GM18951 (cell line): ENCODE results near the gene PI3.
"Not testable (repeated sequence)": the region's sequence is repeated elsewhere in the genome, so short reads cannot be mapped to it uniquely, and the experiment has no call there.

Experiments used
- POLR2A ChIP-seq: IDR thresholded peaks from 4 replicates; pipeline ENCODE4 v1.6.1; 2011; ENCODE audit warnings: mild to moderate bottlenecking; ENCODE audit not compliant: insufficient read length, insufficient read depth; ENCODE audit errors: extremely low read depth
- in situ Hi-C: fragments of 300-500 bp; cut with MboI; formaldehyde crosslinking; loops from one replicate; pipeline ENCODE4 v1.12.0; 2022; ENCODE audit warnings: low sequenced_read_pairs, mixed read lengths, inconsistent platforms; ENCODE audit not compliant: unreplicated experiment

Gene PI3, protein sequence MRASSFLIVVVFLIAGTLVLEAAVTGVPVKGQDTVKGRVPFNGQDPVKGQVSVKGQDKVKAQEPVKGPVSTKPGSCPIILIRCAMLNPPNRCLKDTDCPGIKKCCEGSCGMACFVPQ

DNA sequence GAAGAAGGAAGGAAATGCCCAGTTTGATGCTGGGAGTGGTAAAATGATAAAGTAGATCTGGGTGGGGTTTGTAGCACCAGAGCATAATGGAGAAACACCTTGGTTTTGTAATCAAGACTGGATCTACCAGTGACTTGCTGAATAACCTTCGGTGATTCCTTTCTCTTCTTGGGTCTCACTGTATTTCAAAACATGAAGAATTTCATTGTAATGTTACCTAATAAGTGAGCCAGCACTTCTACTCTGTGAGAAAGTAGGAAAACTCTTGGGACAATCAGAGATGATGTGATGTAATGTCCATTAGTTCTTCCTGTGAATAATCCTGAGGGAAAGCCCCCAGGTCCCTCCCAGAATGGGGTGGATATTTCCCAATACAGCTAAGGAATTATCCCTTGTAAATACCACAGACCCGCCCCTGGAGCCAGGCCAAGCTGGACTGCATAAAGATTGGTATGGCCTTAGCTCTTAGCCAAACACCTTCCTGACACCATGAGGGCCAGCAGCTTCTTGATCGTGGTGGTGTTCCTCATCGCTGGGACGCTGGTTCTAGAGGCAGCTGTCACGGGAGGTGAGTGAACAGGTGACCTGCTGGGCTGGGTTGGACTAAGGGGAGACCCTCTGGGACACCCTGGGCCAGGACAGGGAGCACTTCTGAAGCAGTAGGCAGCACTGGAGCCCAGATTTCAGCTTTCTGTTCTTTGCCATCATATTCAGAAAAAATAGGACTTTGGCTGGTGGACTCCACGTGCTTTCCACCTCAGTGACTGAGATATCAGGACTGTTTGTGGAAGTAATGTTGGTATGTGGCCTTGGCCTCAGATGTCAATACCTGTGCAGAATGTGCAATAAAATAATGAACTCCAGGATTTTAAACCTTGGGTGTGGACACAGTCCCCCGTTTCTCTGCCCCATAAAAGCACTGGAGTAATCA lies at the start of gene PI3:
Gene PI3 (plus strand): TSS at position 469 of the 931 bp plus-strand sequence. CDS start 21 bp downstream, at position 490.
- in situ Hi-C loops, result no loop called here

GRCh38 chr20:45128099-45128498 lies 46.6 kb upstream of the PI3 start:
- in situ Hi-C loops, result no loop called here

More for the DNA sequence above, at the start of gene PI3:
- TF ChIP-seq POLR2A, result no peak

DNA sequence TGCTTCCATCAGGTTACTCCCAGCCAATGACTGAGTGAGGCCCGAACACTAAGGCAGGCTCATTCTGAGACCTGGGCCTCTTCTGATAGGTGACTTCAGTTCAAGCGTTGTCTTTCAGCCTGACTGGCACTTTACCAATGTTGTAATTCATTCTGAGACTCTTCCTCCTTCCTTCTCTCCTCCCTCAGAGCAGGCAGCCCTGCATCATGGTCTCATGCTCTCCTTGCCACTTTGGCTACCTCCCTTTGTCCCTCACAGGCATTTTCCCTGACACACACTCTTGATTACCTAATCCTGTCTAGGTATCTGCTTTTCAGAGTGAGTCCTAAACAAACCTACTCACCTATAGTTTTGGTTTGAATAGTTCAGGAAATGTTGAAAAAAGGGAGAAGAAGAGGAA lies 37.8 kb upstream of the PI3 start:
- TF ChIP-seq POLR2A, result no peak
- in situ Hi-C loops, result no loop called here

More at GRCh38 chr20:45128099-45128498, 46.6 kb upstream of the PI3 start:
- no peak for TF ChIP-seq POLR2A

- in situ Hi-C loops, result no loop called here
- no peak for TF ChIP-seq POLR2A
These were observed 36.0 kb upstream of the PI3 start for GRCh38 chr20:45138561-45139300.

- in situ Hi-C loops, result not testable (repeated sequence)
These were observed 34.8 kb upstream of the PI3 start for GRCh38 chr20:45139733-45140375.

GRCh38 chr20:45140836-45141235 lies 33.9 kb upstream of the PI3 start:
- TF ChIP-seq POLR2A, result no peak
- in situ Hi-C loops, result no loop called here

GRCh38 chr20:45149062-45149461 lies 25.6 kb upstream of the PI3 start:
- in situ Hi-C loops, result no loop called here
- TF ChIP-seq POLR2A, result no peak

DNA sequence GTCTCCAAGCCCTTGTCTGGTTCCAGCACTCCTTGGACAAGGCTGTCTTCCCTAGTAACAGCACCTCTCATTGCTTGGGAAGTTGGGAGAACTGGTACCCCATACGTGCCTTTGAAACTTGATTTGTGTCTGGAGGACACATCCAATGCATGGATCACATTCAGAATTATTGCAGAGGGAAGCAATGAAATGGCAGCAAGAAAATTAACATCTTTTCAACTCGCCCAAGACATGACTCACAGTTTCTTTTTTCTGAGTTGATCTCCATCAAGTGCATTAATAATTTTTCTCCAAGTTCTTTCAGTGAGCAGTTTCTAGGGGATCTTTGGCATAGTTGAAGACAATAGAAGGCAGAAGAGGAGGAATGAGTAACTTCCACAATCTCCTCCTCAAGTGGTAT lies 22.3 kb upstream of the PI3 start:
- TF ChIP-seq POLR2A, result no peak
- in situ Hi-C loops, result no loop called here

- no peak for TF ChIP-seq POLR2A
- in situ Hi-C loops, result no loop called here
These were observed 21.6 kb upstream of the PI3 start for GRCh38 chr20:45153147-45153546.

DNA sequence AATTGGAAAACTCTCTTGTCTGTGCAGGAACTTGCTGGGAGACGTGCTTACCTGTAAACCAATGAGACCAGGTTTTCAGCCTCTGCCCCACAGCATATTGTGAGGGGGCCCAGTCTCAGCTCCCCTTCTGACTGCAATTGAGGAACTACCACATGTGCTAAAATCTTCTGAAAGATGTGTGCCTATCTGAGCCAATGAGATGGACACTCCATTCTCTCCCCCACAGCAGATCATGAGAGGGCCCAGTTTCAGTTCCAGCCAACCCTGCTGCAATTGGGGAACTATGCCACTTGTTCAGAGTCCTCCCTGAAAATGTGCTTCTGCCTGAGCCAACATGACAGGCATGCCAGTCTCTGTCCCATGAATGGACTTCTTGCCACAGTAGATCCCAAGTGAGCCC lies 20.9 kb upstream of the PI3 start:
- in situ Hi-C loops, result no loop called here
- TF ChIP-seq POLR2A, result no peak

GRCh38 chr20:45154183-45154582 lies 20.5 kb upstream of the PI3 start:
- no peak for TF ChIP-seq POLR2A
- in situ Hi-C loops, result no loop called here

- in situ Hi-C loops, result not testable (repeated sequence)
These were observed 19.9 kb upstream of the PI3 start for GRCh38 chr20:45154794-45155193.

DNA sequence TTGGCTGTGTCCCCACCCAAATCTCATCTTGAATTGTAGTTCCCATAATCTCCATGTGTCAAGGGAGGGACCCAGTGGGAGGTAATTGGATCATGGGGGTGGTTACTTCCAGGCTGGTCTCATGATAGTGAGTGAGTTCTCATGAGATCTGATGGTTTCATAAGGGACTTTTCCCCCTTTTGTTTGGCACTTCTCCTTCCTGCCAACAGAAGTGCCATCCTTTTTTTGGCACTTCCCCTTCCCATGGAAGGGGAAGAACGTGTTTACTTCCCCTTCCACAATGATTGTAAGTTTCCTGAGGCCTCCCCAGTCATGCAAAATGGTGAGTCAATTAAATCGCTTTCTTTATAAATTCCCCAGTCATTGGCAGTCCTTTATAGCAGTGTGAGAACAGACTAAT lies 18.0 kb upstream of the PI3 start:
- TF ChIP-seq POLR2A, result no peak
- in situ Hi-C loops, result no loop called here

DNA sequence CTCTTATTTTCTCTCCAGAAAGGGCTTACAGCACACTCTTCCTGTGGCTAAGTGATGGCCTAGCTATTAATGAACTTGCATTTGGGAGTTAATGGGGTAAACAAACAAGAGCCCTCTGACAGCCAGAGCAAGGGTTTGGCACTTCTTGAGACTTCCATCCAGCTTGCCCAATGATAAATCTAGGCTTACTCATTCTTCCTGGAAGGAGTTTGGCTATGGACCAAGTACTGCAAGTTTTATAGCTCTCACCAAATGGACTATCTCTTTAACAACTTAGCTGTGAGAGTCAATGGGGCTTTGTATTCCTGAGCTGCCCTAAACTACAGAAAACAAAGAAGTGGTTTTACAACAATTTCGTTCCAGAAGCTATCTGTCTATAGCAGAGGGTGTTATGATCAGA lies 16.7 kb upstream of the PI3 start:
- in situ Hi-C loops, result no loop called here
- TF ChIP-seq POLR2A, result no peak
